Measurements from ENCODE around the gene RAB7B.

Gene RAB7B

DNA sequence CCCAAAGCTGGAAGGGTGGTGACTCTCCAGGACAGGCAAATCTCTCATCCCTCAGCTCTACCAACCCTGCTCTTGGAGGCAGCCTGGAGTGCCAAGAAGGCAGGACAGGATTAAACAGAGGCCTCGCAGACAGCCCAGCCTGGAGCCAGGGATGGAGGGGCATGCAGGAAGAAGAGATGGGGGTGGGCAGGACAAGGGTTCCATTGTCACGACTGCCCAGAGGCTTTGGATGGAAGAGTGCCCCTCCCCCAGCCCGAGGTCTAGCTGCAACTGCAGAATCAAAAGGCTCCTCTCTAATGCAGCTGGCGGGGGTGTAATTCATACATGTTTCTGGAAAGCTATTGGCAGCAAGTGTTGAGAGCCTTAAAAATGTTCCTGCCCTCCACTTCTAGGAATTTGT, 8.8 kb downstream of the RAB7B start:
- no peak for DNase-seq (ENCODE audit: low read depth)

DNA sequence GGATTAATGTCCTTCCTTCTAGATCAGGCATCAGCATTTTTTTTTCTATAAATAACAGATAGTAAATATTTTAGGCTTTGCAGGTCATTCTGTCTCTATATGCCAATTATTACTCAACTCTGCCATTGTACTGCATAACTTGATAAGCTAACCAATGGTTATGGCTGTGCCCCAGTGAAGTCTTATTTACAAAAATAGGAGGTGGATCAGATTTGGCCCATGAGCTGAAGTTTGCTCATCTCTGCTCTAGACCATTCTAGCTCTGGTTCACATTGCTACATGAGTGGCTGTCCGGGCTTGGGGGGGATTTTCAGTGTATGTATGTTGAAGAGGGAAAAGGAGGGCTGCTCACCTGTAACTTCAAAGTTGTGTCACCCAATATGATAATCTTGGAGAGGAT, 10.1 kb downstream of the RAB7B start:
- DNase-seq (ENCODE audit: low read depth) = no peak

DNA sequence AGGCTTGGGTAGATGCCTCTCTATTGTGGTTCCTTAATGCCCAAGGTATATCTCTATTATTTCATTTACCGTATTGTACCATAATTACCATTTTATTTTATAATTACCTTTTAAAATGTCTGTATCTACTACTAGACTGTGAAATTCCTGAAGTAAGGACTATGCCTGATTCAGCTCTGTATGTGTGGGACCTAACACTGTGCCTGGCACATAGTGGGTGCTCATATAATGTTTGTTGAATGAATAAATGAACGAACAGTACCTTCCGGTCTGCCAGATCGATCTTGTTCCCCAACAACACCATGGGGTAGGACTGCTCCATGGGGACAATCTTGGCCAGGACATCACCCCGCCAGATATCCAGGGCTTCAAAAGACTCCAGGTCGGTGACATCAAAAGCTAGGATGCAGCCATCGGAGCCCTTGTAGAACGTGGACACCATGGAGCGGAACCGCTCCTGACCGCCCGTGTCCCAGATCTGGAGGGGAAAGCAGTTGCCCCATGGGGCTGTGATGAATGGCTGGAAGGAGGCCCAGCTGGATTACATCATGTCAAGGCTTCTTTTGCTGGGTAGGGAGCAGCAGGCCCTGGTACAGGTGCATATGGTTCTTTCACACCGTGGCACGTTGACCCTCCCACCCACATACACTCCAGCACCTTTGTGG, 10.8 kb downstream of the RAB7B start:
- DNase-seq (ENCODE audit: low read depth) = no peak

DNA sequence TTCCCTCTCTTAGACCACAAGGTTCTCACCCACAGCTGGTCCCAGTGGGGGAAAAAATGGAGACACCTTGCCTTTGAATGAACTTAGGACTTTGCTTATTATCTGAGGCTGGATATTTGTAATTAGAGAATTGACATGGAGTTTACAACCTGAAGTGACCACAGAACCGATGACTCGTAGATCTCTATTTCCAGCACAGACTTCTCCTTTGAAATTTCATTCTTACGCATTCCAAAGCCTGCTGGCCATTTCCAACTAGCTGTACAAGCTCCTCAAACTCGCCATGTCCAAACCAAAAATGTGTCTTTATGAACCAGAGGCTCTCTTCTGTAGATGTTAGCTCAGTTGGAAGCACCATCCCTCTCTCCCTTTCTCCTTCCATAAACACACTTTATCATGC, 12.0 kb downstream of the RAB7B start:
- no peak for DNase-seq (ENCODE audit: low read depth)

DNA sequence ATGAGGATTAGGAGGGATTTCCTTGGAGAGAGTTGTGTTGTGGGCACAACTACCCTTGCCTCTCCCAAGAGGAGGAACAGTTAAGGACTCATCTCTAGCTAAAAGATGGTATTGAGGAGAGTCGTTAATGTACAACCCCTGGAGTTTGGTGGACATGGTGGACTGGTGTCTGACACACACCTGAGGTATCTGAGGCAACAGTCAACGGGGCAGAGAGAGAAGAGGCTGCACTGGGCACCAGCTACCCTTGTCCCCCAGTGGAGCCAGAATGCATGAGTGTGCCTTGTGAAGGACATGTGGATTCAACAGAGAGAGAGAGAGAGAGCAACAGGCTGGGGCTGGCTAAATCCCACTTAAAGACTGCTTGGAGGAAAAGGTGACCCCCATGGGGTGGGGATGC, 13.0 kb downstream of the RAB7B start:
- no peak for DNase-seq (ENCODE audit: low read depth)

DNA sequence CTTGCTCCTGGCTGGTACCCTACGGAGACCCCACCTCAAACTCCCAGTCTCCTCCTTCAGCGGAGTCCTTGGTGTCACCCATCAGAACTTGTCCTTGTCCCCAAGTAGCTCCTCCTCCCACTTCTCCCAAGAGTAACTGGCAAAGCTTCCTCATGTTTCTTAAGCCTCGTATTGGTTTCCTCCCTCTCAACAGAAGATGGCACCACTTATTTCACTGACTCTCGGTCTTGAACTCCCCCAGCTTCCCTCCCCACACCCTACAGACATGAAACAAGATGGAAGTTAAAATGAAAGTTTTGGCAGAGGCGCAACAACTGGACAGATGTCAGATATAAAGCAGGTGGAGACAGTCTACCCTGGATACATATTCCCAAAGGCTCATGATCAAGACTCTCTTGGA, 13.4 kb downstream of the RAB7B start:
- no peak for DNase-seq (ENCODE audit: low read depth)

DNA sequence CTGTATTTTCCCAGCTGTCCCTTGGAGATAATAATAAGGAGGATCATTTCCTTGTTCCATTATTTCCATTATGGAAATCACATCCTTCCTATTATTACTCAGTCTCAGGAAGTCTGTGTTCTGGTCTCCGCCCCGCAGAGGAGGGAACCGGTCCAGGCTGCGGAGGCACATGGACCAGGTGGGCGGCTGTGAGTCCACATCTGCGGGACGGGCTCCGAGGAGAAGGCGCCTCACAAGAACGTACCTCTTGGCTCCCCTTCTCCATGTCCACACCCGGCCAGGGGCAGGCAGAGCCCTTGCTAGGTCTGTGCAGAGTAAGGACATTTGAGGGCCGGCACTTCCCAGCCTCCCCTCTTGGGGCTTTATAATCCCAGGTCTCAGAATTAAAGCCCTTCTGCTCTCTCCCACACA, 14.6 kb downstream of the RAB7B start:
- no peak for DNase-seq (ENCODE audit: low read depth)

DNA sequence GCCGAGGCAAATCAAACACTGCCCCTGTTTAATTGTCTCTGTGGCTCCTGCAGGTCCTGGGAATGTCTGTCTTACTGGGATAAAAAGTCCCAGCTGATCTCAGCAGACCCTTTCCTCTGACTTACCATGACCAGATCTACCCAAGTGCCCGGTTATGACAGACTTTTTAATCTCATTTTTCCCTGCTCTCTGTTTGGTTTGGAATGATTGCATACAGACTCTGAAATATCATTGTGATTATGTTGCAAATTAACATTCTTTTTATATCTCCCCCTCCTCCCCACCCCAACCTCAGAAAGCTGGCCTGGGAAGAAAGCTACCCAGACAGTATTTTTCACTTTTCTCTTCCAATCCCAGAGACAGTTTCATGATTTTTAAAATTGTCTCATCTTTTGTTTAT, 16.3 kb downstream of the RAB7B start:
- DNase-seq (ENCODE audit: low read depth) = no peak

DNA sequence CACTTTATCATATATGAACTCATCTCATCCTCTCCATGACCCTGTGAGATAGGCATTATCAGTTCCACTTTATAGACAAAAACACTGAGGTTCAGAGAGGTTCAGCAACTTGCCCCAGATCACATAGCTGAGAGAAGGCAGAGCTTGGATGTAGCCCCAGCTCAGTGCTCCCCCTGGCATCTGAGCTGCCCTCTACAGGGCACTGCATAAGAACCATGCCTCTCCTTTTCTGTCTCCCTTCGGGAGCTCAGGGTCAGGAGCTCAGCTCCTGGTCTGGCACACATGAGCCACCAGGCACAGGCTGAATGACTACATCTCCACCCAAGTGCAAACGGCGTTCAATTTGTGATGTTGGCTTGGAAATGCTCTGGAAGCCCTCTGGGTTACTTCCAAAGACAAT, 16.9 kb downstream of the RAB7B start:
- DNase-seq (ENCODE audit: low read depth) = no peak

DNA sequence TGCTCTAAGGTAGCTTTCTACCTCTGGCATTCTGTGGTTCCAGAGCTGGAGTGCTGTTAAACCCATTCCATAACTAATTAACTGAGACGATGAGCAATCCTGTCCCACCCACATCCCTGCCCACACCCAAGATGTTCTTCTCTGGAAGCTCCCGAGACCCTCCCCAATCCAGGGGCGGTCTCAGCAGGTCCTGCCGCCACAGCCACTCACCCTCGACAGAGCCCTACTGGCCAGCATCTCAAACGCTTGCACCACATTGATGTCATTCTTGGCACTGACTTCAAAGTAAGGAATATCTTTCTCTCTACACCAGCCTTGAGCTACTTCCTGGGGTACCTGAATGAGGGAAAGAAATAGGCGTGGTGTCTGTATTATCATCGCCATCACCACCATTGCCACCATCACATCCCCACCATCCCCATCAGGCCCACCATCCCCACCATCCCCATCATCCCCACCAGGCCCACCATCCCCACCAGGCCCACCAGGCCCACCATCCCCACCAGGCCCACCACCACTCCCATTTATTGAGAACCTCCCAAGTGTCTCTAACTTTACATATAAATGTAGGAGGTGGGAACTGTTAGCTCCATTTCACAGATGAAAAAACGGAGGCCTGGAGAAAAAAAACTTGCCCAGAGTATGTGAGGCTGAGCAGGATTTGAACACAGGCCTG, 17.7 kb downstream of the RAB7B start:
- no peak for DNase-seq (ENCODE audit: low read depth)

DNA sequence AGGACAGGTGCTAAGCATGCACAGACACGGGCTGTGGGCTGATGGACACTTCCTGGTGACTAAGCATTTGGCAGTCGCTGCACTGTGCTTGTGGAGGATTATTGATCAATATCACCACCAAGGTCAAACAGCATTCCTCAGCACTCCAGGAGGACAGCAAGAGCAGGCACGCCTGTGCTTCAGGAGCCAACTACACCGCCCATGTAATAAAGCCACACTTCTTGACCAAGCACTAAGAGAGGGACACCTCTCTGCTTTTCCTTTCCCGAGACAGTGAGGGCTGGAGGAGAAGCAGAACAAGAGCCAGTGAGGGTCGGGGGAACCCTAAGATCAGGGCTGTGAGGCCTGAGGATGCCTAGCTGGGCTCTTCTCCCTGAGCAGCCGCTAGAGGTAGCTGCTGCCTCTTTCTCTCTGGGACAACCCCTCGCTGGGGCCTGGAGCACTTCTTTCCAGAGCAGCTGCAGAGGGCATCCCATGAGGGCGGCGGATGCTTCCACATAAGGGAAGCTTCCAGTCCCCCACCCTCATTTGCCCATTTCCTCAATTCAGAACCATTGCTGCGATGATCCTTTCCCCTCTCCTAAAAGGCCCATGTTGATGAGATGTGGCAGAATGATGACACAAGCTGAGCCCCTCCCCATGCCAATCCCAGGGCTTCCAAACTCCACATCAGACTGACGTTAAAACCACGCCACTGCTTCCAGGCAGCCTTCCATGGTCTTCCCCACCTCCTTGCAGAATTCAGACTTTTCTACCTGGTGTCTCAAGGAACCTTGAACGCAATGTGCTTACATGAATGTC, 19.1 kb downstream of the RAB7B start:
- no peak for DNase-seq (ENCODE audit: low read depth)

DNA sequence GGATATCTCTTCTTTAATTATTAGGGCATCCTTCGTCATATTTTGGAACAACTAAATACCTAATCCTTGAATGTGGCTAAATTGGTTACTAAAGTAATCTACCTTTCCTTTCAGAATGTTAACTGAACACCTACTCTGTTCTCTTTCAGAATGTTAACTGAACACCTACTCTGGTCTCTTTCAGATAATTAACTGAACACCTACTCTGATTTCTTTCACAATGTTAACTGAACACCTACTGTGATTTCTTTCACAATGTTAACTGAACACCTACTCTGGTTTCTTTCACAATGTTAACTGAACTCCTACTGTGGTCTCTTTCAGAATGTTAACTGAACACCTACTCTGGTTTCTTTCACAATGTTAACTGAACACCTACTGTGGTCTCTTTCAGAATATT, 21.9 kb downstream of the RAB7B start:
- no peak for DNase-seq (ENCODE audit: low read depth)

DNA sequence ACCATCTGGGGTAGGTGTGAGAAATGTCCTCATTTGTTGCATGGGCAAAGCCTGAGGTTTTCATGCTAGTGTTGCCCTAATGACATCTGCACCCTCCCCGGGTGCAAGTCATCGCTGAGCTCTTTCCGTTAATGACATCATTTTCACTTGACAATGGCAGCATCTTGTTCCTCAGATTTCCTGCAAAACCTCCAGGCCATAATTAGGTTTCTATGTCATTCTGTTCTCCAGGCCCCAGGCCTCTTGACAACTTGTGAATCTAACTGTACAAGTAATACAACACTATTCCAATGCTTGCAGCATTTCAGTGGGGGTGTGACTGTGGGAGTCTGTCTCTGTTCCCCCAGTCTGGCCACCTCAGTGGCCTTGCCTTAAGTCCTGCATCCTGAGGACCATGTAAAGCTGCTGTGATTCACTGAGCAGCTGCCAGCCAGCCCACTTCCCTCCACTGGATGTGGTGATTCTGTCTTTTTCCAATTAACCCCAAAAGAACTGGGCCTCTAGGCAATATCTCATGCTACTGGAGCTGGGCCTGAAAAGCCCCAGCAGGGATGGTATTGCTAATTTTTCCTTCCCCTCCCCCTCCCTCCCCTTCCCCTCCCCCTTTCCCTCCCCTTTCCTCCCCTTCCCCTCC, 22.8 kb downstream of the RAB7B start:
- no peak for DNase-seq (ENCODE audit: low read depth)

DNA sequence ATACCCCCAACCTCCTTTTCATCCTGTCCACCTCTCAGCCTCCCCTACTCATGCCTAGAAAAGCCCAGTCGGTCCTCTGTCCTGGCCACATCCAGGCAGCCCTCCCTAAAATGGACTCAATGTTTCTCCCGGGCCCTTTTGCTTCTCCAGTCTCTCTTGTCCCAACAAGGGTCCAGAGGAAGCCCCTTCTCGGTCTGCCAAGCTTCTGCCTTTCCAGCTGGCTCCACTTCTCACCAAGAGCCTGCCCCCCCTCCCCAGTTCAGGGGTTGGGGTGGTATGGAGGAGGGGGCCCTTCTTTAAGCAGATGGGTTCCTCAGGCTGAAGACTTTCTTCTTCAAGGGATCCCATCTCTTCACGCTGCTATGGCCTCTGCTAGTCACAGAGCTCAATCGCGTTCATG, 23.9 kb downstream of the RAB7B start:
- DNase-seq (ENCODE audit: low read depth) = no peak

DNA sequence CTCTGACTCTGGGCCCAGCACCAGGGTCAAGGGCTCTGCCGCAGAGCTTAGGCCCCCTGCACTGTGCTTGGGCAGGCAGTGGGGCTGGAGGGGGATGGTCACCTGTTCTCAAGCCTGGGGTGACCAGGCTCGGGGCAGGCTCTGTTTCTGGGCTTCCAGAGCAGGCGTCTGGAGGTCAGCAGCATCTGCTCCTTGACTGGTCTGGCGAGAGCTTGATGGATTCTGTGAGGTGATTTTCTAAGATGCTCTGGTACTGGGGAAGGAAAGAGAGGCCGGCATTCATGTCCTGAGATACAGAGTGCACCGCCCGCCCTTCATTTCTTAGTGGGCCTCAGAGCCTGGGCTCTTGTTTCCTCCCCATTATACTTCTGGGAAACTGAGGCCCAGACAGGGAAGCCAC, 24.5 kb downstream of the RAB7B start:
- no peak for DNase-seq (ENCODE audit: low read depth)

DNA sequence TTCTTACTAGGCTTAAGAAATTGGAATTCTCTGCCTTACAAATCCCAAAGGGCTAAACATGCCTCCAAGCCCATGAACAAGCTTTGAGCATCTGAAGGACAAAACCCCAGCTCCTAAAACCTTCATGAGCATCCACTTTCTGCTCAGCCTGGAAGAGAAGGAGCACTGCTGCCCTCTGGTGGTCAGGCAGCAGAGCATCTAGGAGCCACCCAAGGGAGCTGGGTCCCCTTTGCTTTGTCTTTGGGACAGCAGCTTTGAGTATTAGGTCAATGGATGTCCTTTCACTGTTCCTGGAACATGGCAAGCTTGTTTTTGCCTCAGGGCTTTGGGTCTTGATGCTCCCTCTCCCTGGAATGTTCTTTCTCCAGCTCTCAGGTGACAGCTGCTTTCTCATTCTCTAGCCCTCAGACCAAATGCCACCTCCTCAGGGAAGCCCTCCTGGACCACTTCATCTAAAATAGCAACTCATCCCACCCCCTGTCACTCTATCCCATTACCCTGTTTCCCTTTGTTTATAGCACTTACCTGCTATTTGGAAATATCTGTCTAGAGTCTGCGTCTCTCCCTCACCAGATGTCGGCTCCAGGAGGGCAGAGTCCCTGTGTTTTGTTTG, 25.7 kb downstream of the RAB7B start:
- peak; percentile 64 for DNase-seq (ENCODE audit: low read depth)

DNA sequence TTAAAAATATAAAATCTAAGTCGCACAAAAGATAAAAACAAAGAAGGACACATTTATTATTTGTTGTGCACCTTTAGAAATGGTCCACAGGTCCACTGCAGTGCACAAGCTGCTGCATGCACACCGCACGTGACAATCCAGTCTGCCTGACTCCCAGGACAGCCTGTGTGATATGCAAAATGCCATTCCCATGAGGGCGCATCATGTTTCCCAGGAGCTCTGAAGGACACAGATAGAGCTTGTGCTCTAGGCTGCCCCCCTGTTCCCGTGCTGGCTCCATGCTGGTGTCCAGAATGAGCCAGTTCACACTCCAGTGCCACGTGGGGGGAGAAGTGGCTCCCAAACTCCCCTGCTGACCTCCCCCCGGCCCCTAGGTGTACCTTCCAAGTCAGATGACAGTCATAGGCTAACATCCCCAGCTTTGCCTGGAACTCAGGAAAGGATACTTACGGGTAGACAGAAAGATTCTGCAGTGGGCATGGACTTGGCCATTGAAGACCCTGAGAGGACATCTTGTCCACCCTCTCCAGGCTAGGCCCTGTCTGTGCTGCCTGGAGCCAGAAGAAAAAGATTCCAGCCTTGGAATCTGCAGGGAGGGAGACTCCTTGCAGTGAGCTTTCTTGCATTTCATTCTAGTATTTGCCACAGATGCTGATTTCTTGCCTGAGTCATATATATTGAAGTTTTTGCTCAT, 26.3 kb downstream of the RAB7B start:
- no peak for DNase-seq (ENCODE audit: low read depth)

DNA sequence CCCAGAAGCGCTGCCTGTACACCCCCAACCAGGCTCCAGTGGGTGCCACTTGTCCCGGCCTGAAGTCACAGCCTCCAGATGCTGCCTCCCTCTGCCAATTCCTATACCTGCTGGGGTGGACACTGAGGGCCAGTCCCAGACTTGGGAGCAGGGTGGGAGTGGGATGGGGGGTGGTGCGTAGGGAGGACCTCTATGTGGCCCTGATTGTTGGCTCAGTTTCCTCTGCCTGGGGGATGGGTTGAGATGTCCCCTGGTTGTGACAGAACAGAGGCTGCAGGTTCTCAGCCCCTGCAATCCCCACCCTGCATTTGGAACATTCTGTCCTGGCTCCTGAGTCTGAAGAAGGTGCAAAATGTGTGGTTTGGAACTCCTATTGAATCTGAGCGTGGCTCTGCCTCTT, 27.2 kb downstream of the RAB7B start:
- DNase-seq (ENCODE audit: low read depth) = no peak

DNA sequence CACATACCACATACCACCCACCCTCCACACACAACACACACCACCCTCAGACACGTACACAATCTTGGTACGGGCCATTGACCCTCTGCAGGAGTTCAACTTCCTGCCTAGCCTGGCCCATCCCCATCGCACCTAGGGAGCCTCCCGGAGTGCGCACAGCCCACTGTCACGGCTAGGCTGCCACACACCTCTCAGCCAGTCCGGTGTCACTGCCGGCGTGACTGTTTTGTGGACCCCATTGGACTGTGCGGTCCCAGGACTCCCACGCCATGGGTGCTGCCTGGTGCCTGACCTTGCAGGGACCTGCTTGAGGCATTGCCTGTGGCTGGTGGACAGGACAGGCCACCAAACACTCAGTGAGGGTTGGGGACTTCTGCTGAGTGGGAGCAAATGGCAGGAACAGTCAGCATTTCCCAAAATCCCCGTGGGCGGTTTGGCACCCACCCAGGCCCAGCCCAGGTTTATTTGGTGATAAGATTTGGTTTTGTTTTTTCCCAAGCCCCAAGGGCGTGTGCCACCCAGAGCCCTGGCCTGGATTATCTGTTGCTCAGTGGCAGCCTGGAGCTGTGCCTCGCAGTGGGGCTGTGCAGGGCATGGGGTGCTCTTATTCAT, 27.7 kb downstream of the RAB7B start:
- no peak for DNase-seq (ENCODE audit: low read depth)

DNA sequence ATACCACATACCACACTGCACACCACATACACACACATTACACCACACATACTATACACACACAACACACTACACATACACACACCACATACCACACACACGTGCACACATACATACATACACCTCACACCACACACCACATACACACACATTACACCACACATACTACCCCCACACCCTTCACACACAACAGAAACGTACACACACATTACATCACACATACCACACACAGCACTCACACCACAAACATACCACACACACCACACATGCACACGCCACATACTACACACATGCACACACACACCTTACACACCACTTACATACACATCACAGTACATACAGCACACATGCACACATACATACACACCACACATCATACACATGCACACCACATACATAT, 28.5 kb downstream of the RAB7B start:
- DNase-seq (ENCODE audit: low read depth) = no peak
